Measurements from ENCODE around the gene CLCN7.
"Not testable (repeated sequence)": the region's sequence is repeated elsewhere in the genome, so short reads cannot be mapped to it uniquely, and the experiment has no call there.

The CLCN7 gene

DNA sequence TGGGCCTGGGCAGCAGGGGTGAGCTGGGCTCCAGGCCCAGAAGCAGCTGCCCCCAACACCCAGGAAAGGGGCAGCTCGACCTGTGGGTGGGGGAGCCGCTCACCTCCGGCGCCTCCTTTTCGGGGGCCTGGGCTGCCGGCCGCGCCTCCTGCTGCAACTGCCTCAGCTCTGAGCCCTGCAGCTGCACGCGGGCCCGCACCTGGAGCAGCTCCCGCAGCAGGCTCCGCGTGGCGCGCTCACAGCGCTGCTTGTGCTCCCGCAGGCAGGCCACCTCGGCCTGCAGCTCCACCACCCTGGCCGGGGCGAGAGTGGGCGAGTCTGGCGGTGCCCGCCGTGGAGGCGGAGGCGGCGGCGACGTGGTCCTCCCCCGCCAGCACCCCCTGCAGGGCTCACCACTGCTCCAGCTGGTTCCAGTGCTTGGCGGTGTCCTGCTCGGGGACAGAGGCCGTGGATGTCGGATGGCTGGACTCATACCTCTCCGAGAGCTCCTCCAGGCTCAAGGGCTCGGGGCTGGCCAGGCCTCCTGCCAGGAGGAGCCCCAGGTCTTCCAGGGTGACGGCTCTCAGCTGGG, 31.3 kb downstream of the CLCN7 start:
- no peak for DNase-seq

DNA sequence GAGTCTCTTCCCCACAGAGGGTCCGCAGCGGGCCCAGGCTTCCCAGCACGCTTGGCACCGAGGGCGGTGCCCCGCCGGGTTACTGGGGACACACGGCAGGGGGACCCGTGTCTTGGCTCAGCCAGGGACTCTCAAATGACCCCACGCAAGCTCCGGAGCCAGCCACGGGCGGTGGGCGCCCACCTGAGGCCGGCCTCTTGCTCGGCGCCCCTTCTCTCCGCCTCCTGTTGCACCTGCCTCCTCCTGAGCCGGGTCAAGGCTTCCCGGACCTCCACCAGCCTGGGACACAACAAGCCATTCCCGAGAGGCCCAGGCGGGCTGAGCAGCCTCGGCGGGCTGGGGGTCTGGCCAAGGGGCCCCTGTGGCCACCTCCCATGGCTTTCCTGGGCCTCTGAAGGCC, 32.1 kb downstream of the CLCN7 start:
- DNase-seq = no peak

DNA sequence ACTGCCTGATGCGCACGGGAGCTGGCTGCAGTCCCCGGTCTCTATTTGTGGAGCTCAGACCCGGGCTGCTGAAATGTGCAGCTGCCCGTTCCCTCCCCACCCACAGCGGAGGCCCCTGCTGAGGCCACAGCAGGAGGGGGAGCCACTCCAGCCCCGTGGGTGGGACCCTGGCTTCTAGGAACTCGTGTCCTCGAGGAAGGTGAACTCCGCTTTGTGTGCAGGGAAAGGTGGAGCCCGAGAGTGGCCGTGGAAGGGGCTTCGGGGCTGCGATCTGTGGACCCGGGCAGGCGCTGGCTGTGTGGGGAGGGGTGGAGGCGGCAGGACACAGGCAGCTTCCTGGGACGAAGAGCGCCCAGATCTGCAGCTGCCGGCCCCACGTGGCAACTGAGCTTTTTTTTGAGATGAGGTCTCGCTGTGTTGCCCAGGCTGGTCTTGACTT, 33.4 kb downstream of the CLCN7 start:
- DNase-seq = no peak

DNA sequence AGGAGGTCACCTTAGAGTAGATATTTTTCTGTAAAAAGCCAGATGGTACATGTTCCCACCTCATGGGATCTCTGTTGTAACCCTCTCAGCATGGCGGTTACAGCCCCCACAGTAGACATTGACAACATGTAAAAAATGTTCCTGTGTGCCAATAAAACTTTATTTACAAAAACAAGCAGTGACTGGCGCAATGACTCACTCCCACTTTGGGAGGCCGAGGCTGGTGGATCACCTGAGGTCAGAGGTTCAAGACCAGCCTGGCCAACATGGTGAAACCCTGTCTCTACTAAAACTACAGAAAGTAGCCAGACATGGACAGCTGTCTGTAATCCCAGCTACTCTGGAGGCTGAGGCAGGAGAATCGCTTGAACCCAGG, 35.1 kb downstream of the CLCN7 start:
- DNase-seq = not testable (repeated sequence)

DNA sequence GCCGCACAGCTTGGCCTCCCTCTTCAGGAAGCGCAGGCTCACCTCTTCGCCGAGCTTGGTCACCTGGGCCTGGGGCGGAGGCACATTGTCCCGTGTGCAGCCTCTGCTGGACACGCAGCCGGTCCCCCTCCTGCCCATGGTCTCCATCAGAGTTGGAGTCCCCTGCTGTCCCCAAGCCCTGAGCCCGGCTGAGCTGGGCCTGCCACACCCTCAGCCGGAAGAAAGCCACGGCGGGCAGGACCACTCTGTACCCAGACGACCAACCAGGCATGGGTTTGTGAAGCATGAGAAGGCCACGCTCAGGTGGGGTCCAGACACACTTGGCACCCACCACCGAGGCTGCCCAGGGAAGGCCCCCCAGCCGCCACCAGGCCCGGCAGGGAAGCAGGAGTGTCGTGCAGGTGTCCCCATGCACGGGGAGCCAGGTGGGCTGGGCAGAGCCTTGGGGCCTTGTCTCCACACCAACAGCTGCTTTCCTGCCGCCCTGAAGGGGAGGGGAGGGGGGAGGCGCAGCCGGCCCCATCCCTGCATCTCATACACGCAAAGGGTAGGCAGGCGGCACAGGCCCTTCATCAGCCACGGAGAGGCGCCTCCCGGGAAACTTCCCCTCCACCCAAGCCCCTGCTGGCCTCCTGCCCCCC, 35.6 kb downstream of the CLCN7 start:
- no peak for DNase-seq

DNA sequence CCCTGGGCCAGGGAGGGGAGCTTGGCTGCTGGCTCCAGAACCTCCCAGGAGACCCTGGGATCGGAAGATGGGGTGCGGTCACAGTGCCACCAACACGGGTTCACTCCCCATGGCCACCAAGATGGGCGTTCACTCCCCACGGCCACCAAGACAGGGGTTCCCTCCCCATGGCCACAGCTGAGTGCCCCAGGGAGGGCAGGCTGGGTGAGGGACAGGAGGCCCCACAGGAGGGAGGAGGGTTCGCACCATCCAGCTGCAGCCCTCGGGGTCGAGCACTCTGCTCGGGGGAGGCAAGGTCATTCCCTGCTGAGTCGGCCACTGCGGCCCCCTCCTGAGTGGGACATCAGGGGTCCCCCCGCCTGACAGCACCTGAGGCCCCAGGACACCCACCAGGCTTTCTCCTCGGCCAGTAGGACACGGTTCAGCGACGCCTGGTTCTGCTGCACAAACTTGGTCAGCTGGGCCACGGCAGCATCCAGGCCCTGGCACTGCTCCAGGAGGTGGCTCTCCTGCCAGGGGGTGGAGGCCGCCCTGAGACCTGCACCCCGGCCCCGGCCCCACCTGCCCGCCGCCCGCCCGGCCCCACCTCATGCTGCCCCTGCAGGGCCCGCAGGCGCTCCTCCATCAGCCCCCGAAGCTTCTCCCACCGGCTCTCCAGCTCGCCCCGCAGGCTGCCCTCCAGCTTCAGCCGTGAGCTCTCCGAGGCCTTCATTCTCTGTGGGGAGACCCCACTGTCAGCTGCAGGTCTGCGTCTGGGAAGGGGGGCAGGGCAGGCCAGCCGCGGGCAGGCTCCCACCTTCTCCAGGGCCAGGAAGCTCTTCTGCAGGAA, 36.4 kb downstream of the CLCN7 start:
- DNase-seq = no peak

DNA sequence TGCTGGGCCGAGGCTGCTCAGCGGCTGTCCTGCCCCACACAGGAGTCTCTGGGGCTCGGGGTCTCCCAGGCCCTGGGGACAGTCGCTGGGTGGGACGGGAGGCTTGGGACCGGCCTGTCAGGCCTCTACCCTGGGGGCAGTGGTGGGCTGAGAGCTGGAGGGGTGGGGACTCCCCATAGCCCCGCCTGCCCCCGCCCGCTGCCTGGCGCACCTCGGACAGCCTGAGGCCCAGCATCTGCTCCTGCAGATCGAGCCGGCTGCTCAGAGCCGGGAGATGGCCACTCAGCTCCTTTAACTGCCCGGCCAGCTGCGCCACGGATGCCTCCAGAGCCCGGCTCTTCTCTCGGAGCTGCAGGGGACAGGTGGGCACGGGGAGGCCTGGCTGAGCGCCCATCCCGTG, 37.2 kb downstream of the CLCN7 start:
- DNase-seq = no peak

DNA sequence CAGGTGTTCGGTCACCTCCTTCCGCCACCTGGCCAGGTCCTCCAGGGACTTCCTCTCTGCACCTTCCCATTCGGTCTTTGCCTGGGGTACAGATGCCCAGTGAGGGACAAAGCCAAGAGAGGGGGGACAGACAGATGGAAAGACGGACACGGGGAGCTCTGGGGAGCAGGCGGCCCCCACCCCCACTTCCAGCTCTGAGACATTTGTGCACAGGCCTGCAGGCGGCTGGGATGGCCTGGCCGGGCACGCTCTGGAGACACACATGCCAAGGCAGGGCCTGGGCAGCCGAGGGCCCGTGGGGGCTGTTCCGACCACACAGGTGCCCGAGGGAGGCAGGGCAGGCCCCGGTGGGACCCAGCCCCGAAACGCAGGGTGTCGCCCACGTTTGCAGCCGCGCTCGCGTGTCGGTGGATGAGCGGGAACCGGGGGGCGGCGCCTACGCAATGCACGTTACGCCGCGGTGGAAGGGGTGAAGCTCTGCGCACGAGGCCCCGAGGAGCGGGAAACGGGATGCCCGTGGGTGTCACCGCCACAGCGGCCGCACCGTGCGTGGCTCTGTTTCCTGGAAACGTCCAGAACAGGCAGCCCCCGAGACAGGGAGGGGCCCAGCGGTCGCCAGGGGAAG, 38.0 kb downstream of the CLCN7 start:
- no peak for DNase-seq

DNA sequence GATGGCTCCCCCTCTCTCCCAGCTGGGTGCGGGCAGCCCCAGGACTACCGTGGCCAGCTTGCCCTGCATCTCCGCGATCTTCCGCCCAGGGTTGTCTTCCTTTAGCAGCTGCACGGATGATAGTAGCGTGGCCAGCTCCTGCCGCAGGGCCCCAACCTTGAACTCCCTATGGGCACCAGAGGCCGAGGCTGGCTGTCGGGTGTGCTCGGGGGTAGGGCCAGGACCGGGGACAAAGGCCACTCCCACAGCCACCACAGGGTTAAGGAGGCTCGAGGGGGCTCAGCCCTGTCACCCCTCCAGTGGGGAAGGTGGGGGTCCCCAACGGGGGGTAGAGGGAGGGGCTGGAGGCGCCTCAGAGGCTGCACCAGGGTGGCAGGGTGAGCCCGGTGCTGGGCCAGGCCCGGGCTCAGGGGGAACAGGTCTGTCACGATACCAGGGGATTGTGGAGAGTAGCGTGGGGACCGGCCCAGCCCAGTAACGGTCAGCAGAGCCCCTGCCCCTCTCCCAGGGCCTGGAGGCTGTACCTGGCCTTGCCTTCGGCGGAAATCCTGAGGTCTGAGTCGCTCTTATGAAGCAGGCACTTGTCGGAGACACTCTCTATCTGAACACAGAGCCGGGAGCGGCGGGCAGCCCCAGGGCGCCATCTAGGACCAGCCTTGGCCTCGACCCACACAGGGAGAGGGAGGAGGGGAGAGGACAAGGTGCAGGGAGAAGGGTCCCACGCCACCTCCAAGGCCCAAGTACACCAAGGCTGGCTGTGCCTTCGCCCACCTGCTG, 38.7 kb downstream of the CLCN7 start:
- no peak for DNase-seq

DNA sequence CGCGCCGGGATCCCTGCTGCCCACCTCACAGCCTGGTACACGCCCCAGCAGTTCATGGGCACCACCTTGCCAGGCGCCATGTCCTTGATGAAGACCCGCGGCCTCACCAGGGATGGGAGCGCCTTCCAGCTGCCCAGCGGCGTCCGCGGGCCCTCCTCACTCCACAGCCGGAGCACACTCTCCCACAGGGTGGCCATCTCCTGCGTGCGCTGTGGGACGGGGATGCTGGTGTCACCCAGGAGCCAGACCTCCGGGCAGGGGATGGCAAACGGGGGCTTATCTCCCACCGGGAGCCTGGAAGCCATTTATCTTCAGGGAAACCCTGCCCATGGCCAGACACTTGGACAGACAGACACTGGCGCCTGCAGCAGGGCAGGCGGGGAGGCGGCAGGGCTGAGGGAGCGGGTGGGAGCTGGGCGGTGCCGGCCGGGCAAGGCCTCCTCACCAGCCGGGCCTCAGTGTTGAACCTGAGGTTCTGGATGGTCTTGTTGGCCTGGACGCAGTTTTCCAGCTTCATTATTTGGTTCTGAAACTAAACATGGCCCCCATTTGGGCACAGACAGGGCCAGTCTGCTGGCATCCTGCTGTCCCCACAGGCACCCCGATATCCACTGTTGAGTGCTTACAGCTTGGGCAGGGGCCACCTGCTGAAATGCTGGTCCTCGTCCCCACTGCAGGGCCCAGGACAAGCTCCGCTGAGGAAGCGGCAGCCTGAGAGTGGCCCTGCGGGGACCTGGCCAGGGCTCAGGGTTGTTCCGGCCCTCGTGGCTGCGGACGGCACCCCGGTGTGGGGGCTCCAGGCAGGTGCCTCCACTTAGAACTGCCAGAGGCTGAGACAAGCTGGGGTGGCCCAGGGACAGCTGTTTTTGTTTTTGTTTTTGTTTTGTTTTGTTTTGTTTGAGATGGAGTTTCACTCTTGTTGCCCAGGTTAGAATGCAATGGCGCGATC, 39.9 kb downstream of the CLCN7 start:
- DNase-seq = no peak

DNA sequence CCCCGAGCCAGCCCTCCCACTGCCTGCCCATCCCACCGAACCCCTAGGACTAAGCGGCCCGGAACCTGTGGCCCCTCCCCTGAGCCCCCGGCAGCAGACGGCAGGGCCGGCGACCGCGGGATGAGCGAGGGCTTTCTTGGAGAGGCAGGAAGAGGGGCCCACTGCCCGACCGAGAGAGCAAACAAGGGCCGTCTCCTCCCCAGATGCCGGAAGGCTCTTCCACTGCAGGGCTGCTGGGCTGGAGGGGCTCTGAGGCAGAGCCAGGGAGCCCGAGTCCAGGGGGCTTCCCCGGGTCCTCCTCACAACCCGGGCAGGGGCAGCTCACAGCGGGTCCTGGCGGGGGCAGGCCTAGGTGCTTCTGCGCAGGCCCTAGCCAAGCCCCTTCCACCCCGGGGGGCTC, 41.1 kb downstream of the CLCN7 start:
- DNase-seq = no peak

DNA sequence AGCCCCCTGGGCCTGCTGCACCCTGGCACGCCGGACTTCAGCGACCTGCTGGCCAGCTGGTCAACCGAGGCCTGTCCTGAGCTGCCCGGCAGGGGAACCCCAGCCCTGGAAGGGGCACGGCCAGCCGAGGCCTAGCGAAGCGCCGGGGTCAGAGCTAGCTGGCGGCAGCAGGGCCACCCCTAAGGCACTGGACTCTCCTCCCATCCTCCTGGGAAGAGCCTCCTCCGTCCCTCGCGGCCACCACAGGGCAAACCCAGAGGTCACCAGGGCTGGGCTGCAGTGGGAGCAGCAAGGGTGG, 41.6 kb downstream of the CLCN7 start:
- DNase-seq = no peak

DNA sequence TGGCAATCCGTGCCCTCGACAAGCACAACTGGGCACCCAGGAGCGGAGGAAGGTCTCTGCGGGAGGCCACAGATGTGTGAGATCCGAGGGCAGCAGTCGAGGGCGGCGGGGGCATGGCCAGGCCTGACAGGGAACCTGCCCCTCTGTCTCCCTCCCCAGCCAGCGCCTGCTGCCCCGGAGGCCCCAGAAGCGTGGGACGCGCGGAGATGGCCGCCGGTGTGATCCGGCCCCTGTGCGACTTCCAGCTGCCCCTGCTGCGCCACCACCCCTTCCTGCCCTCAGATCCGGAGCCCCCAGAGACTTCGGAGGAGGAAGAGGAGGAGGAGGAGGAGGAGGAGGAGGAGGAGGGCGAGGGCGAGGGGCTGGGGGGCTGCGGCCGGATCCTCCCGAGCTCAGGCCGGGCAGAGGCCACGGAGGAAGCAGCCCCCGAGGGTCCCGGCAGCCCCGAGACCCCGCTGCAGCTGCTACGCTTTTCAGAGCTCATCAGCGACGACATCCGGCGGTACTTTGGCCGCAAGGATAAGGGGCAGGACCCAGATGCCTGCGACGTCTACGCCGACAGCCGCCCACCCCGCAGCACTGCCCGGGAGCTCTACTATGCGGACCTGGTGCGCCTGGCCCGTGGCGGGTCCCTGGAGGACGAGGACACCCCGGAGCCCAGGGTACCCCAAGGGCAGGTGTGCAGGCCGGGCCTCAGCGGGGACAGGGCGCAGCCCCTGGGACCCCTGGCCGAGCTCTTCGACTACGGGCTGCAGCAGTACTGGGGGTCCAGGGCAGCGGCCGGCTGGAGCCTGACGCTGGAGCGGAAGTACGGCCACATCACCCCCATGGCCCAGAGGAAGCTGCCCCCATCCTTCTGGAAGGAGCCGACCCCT, 42.2 kb downstream of the CLCN7 start:
- no peak for DNase-seq

DNA sequence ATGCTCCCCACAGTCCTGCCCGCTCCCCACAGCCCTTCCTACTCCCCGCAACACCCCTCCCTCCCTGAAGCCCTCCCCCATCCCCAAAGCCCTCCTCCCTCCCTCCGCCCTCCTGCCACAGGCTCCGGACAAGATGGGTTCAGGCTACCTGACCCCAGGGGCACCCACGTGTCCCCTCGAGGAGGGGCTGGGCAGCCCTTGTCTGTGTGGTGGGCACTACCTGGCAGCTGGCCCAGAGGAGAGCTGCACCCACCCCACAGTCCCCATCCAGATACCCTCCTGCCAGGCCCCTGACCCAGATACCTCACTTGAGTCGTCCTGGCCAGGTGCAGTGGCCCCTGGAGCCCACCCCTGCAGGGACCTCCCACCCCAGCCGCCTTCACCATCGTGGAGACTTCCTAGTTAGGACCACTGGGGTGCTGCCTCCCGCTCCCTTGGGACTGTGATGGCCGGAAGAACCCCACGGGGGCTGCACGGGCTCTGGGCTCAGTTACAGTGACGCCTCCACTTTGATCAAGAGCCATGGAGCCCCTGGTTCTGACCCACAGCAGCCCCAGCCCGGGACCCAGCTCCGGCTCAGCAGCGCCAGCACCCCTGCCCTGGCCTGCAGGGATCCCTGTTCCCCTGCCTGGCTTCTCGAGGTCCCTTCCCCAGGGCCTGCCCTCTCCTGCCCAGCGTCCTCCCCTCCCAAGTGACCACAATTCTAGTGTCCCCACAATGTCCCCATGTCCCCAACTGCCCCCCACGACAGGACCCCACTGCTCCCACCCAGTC, 43.1 kb downstream of the CLCN7 start:
- DNase-seq = no peak

DNA sequence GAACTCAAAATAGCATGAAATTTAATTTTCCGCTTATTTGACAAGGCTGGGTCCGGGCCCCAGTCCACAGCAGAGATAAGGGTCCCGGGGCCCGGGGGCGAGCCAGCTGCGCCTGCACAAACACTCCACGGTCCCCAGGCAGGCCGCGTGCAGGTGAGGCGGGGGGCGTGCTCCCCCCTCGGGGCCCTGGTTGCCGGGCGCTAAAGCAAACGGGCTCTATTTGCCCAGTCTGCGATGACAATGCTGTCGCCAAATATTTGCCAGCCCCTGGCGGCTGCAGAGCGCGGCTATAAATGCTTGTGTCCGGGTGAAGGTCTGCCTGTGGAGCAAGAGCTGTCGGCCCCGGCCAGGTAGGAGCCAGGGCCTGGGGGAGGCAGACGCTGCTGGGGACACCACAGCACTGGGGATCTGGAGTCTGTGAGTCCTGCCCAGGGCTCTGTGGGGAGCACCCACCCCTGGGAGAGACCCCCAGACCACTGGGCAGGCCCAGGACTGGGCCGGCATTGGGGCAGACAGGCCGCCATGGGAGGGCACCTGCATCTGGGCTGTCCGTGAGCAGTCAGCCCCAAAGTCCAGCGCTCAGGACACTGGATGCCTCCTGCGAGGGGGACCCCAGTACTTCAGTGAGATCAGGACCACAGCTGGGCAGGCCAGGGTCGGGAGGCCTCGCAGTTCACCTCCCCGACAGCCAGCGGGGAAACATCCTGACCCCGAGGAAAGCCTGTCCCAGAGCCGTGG, 43.9 kb downstream of the CLCN7 start, which contains the start of gene PERCC1:
PERCC1 (plus strand) TSS at position 320 of the 738 bp plus-strand sequence. CDS start 1,516 bp downstream, outside the sequence.
- DNase-seq = no peak

DNA sequence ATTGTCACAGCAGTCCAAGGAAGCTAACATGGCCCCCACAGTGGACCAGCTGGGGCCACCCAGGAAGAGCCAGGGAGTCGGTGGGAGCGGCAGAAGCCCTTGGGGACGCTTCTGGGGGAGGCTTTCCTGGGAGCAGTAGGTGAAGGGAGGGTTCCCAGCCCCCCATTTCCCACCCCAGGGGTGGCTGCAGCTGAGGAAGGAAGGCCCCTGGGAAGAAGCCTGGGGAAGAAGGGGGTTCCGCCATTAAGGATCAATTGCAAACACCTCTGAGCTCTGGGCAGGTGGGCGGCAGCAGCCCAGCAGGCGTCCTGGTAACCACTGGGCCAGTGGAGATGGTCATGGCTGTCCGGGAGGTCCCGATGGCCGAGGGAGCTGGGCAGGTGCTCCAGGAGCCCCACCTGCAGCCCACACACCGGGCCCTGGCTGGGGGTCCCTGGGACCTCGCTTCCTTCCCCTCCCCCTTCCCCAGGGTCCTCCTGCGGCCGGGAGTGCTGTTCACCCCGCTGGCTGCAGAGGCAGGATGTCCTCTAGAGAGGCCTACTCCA, 44.5 kb downstream of the CLCN7 start:
- no peak for DNase-seq

DNA sequence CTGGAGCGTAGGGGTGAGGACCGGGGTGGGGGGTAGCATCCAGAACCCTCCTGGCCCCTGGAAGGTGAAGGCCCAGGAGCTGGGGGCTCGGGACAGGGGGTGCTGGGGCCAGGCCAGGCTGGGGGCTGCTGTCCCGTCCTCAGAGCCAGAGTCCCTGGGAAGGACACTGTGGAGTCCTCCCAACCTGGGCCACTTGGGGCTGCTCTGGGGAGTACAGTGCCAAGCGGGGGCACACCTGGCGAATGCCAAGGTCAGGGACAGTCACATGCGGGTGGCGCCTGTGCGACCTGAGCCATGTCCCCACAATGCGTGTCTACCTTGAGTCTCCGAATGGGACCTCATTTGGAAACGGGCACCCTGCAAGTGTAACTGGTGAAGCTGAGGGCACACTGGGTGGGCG, 45.2 kb downstream of the CLCN7 start:
- DNase-seq = no peak

DNA sequence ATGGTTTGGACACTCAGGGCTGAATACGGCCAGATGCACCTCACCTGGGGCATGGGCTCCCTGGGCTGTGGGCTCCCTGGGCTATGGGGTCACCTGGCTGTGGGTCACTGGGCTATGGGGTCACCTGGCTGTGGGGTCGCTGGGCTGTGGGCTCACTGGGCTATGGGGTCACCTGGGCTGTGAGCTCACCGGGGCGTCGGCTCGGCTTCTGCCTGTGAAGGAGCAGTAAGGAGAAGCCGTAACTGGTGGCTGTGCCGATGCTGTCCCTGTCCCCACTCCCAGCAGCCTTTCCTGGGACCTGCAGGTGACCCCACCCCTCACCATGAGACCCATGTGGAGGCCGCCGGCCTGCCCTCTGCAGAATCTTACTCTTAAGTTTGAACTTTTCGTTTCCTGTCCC, 45.8 kb downstream of the CLCN7 start:
- DNase-seq = no peak

DNA sequence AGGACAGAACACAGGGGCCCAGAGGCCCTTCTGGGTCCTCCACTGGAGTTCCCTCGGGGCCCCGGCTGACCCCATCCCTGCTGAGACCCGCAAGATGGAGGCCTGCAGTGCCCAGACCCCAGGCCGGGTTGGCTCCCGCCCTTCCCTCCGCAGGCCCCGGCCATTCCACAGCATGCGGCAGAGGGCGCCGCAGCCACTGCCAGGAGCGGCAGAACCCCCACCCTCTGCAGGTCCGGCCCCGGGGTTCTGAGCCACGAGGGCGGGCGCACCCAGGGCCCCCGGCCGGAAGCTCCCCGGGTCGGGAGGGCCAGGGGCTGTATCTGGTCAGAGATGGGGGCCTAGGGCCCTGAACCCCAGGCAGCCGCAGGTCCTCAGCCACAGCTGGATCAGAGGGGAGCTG, 46.3 kb downstream of the CLCN7 start:
- DNase-seq = no peak

All from central memory CD4-positive, alpha-beta T cell (primary cell).